LHCN-M2 (cell line): Measurements from ENCODE around the gene ATP5MC2. TPM values are rescaled to one million over a fixed set of nuclear protein-coding genes. Genes with fewer than 3 reads are reported as not detected.

Source experiments
- DNase-seq: peaks from one replicate; pipeline ENCODE4 v3.0.0-alpha.2; 2012; ENCODE audit warnings: low read depth
- total RNA-seq: library from RNA; depleted of rRNA; stranded (reverse); fragments of >200 nt; gene quantifications from 2 replicates; pipeline ENCODE4 v1.2.3, GENCODE V29; 2014; rRNA removed

The ATP5MC2 gene
- total RNA-seq, 1 experiment from 2014 or later, result 412 TPM

DNA sequence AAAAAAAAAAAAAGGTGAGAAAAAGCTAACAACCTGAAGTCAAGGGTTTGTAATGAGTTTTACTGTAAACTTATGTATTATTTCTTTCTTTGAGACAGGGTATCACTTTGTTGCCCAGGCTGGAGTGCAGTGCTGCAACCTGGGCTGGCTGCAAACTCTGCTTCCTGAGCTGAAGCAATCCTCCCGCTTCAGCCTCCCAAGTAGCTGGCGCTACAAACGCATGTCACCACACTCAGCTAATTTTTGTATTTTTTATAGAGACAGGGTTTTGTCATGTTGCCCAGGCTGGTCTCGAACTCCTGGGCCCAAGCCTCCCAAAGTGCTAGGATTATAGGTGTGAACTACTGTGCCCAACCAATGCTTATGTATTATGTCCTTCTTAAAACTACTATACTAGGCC is 58.9 kb downstream of the ATP5MC2 start:
- no peak for DNase-seq

Other genes with a start within 250 kb of the ATP5MC2 start
- gene PRR13, start 234.3 kb downstream of the ATP5MC2 start, total RNA-seq, result 89.5 and 92.8 TPM in 2 replicates
- 186 and 227 TPM in 2 replicates for gene PCBP2, start 224.0 kb downstream of the ATP5MC2 start, total RNA-seq
- 37.6 and 38.6 TPM in 2 replicates for gene MAP3K12, start 176.6 kb downstream of the ATP5MC2 start, total RNA-seq
- gene TARBP2, start 174.8 kb downstream of the ATP5MC2 start, total RNA-seq, result 49.6 and 53.3 TPM in 2 replicates
- gene NPFF, start 168.6 kb downstream of the ATP5MC2 start, total RNA-seq, result not detected in 2 replicates
- 13.0 and 14.2 TPM in 2 replicates for gene ATF7, start 49.7 kb downstream of the ATP5MC2 start, total RNA-seq
- 49.0 and 69.4 TPM in 2 replicates for gene CALCOCO1, start 51.4 kb upstream of the ATP5MC2 start, total RNA-seq
- not detected in 2 replicates for gene CISTR, start 75.9 kb upstream of the ATP5MC2 start, total RNA-seq